Effector memory CD8-positive, alpha-beta T cell (primary cell): ENCODE results near the gene NFE2.
A peak's percentile ranks its signal among the peaks of the same experiment; 100 is the strongest.

Experiments used
- ATAC-seq: fragments of 150-1000 bp; cut with Tn5 transposase; replicated peaks from 2 replicates; pipeline ENCODE4 v1.10.0; 2021; ENCODE audit warnings: mild to moderate bottlenecking, moderate library complexity
- DNase-seq, 3 experiments: peaks; one replicate each; pipeline ENCODE4 v3.0.0; 2021
- H3K27ac Mint-ChIP-seq, 2 donors: one replicate each; pipeline ENCODE4 v1.8.0; 2022; ENCODE audit warnings: mild to moderate bottlenecking in 2 of 2, mixed read lengths in 2 of 2, moderate library complexity in 2 of 2
- H3K27me3 Mint-ChIP-seq, 2 donors: one replicate each; pipeline ENCODE4 v1.8.0; 2022; ENCODE audit warnings: mixed read lengths in 2 of 2
- H3K36me3 Mint-ChIP-seq: one replicate; pipeline ENCODE4 v1.8.0; 2022; ENCODE audit warnings: mild to moderate bottlenecking, moderate library complexity, mixed read lengths; ENCODE audit not compliant: insufficient read depth
- H3K4me1 Mint-ChIP-seq, 2 donors: one replicate each; pipeline ENCODE4 v1.8.0; 2022; ENCODE audit warnings: low read depth in 2 of 2, mixed read lengths in 2 of 2
- H3K4me3 Mint-ChIP-seq, 2 donors: one replicate each; pipeline ENCODE4 v1.8.0; 2022; ENCODE audit warnings: mild to moderate bottlenecking in 2 of 2, mixed read lengths in 2 of 2, moderate library complexity in 2 of 2
- H3K9me3 Mint-ChIP-seq, 2 donors: one replicate each; pipeline ENCODE4 v1.8.0; 2022; ENCODE audit warnings: mixed read lengths in 2 of 2
- total RNA-seq, 9 experiments: gene quantifications; one replicate each; lab custom pipeline; 2026; lab: John Stamatoyannopoulos, UW

Gene NFE2
- 0 to 0.13 (median 0) reads per million in 9 experiments for total RNA-seq

DNA sequence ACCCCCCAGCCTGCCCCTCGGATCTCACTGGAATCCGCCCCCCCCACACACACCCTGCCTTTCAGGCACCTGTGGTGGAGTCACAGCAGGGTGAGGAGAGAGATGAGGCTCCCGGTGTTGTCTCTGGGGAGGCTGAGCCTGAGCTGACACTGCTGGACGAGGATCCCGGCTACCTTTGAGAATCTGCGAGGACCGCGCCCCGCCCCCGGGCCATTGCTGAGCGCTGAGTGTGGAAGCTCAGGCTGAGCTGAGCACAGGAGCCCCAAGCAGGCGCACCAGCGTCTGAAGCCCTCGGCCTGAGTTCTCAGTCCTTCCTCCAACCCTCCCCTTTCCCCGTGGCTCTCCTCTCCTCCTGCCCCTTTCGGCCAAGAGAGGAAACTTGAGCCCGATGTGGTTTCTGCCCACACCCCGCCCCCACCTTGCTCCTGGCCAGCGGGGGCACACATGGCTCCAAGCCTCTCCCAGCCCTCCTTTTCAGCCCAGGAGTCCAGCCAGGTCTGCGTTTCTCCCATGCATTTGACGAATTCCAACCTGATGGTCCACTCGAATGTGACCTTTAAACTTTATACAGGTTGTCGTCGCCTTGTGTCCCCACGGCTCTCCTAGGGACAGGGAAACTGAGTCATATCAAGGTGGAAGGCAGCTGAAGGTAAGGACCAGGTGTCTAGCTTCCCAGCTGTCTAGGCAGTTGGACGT is at the start of gene NFE2:
Gene NFE2 (minus strand): TSS at position 284 of the 696 bp plus-strand sequence. CDS start 5,767 bp downstream, outside the sequence.
- H3K4me3 Mint-ChIP-seq = peak within 1 kb of the TSS; percentile 54 to 59
- H3K9me3 Mint-ChIP-seq = no peaks in the 10 kb centered on the region
- DNase-seq = peak in 2 of 3 experiments; percentile 25 to 26
- peak; percentile 15 for ATAC-seq
- no peak within 1 kb of the TSS for H3K27ac Mint-ChIP-seq
- H3K36me3 Mint-ChIP-seq = no peaks in the 10 kb centered on the region
- H3K27me3 Mint-ChIP-seq = peaks cover 37 to 47% of the 10 kb centered on the region in 2 donors
- peaks cover 24 to 28% of the 10 kb centered on the region in 2 donors for H3K4me1 Mint-ChIP-seq

GRCh38 chr12:54349679-54350078 is 48.9 kb upstream of the NFE2 start:
- Mint-ChIP-seq H3K4me3 (no peak overlapping the region), H3K4me1 (peaks cover 0 to 3% of the 10 kb centered on the region in 2 donors), H3K9me3 (no peaks in the 10 kb centered on the region), H3K27ac (no peak overlapping the region), H3K27me3 (no peaks in the 10 kb centered on the region), H3K36me3 (peaks cover 53% of the 10 kb centered on the region)
- ATAC-seq (no peak), DNase-seq (no peak)

GRCh38 chr12:54349036-54349435 is 48.2 kb upstream of the NFE2 start:
- Mint-ChIP-seq H3K36me3 (peaks cover 58% of the 10 kb centered on the region), H3K4me1 (peaks cover 0 to 3% of the 10 kb centered on the region in 2 donors), H3K27ac (no peak overlapping the region), H3K27me3 (no peaks in the 10 kb centered on the region), H3K4me3 (no peak overlapping the region), H3K9me3 (no peaks in the 10 kb centered on the region)
- DNase-seq (no peak), ATAC-seq (no peak)

GRCh38 chr12:54341378-54342300 is 40.8 kb upstream of the NFE2 start:
- no peaks in the 10 kb centered on the region for H3K27me3 Mint-ChIP-seq
- no peaks in the 10 kb centered on the region for H3K9me3 Mint-ChIP-seq
- no peak for DNase-seq
- H3K4me1 Mint-ChIP-seq = peaks cover 3 to 7% of the 10 kb centered on the region in 2 donors
- peak overlapping the region in 1 of 2 donors; percentile 29 for H3K27ac Mint-ChIP-seq
- peaks cover 56% of the 10 kb centered on the region for H3K36me3 Mint-ChIP-seq
- ATAC-seq = no peak
- H3K4me3 Mint-ChIP-seq = no peak overlapping the region

DNA sequence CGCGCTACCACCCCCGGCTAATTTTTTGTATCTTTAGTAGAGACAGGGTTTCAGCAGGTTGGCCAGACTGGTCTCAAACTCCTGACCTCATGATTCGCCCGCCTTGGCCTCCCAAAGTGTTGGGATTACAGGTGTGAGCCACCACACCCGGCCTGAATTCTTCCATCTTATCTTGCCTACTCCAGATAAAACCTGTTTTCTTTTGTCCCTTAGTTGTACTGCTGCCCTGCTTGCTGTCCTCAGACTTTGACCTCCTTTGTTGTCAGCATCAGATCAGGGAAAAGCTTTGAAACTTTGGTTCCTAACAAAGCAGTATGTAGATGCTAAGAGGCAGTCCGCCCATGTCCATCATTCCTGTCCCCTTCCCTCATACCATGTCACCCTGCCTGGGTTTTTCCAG is 40.0 kb upstream of the NFE2 start:
- no peak overlapping the region for H3K4me3 Mint-ChIP-seq
- peak overlapping the region; percentile 29 to 64 for H3K27ac Mint-ChIP-seq
- DNase-seq = no peak
- peaks cover 52% of the 10 kb centered on the region for H3K36me3 Mint-ChIP-seq
- no peaks in the 10 kb centered on the region for H3K27me3 Mint-ChIP-seq
- no peaks in the 10 kb centered on the region for H3K9me3 Mint-ChIP-seq
- H3K4me1 Mint-ChIP-seq = peaks cover 6 to 9% of the 10 kb centered on the region in 2 donors
- ATAC-seq = no peak

DNA sequence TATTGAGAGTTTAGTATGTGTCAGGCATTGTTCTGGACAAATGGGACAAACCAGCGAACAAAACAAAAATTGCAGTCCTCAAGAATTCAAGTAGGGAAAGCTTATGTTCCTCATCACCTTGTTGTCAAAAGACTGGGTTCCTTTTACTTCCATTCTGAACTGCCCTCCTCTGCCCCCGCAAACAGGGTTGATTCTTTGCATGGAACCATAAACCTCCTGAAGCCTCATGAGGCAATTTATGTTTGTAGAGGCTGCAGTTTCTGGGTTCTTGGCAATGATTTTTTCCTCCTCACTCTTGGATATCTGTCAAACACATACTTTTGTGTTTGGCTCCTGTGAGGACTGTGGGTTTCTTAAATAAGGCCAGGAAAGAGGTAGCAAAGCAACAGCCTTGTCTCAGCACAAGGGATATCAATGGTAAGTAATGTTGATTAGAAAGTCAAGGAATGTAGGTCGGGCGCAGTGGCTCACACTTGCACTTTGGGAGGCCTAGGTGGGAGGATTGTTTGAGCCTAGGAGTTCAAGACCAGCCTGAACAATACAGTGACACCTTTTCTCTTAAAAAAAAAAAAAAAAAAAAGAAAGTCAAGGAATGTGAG is 38.0 kb upstream of the NFE2 start:
- no peaks in the 10 kb centered on the region for H3K9me3 Mint-ChIP-seq
- H3K4me3 Mint-ChIP-seq = no peak overlapping the region
- peak overlapping the region in 1 of 2 donors; percentile 22 for H3K27ac Mint-ChIP-seq
- H3K4me1 Mint-ChIP-seq = peaks cover 7% of the 10 kb centered on the region in 2 donors
- ATAC-seq = no peak
- no peaks in the 10 kb centered on the region for H3K27me3 Mint-ChIP-seq
- peaks cover 34% of the 10 kb centered on the region for H3K36me3 Mint-ChIP-seq
- DNase-seq = no peak

- H3K36me3 Mint-ChIP-seq = peaks cover 26% of the 10 kb centered on the region
- H3K27me3 Mint-ChIP-seq = no peaks in the 10 kb centered on the region
- no peak for ATAC-seq
- no peak for DNase-seq
- H3K27ac Mint-ChIP-seq = peak overlapping the region; percentile 22 to 67
- no peaks in the 10 kb centered on the region for H3K9me3 Mint-ChIP-seq
- H3K4me3 Mint-ChIP-seq = no peak overlapping the region
- peaks cover 10 to 11% of the 10 kb centered on the region in 2 donors for H3K4me1 Mint-ChIP-seq
Measured at GRCh38 chr12:54337854-54338650, 37.2 kb upstream of the NFE2 start.

DNA sequence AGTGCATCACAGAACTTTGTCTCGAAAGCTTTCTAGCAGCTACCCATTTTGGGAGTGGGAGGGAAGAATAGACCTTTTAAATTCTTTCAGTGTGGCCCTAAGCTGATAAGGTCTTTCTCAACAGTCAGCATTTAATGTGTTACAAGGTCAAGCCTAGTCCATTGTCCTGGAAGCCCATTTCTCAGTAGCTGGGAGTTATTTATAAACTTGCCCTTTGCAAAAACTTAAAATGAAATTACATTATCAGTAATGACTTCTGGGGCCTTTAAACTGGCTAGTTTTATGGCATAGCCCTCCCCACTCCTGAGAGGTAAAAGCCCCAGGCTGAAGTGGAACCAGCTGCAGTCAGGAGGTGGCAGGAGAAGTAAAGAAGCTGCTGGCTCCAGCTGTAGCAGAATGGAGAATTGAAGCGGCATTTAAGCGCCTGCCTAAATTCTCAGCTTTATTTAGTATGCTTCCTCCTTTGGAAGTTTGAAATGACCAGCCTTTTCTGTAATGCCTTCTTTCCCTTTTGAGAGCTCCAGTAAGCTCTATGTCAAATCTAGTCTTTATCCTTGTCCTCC is 36.5 kb upstream of the NFE2 start:
- Mint-ChIP-seq H3K9me3 (no peaks in the 10 kb centered on the region), H3K36me3 (peaks cover 19% of the 10 kb centered on the region), H3K27me3 (no peaks in the 10 kb centered on the region), H3K4me3 (no peak overlapping the region), H3K4me1 (peaks cover 10 to 11% of the 10 kb centered on the region in 2 donors), H3K27ac (peak overlapping the region in 1 of 2 donors; percentile 67)
- DNase-seq = no peak
- ATAC-seq = no peak

GRCh38 chr12:54333420-54334034 is 32.7 kb upstream of the NFE2 start:
- ATAC-seq (no peak), DNase-seq (no peak)
- Mint-ChIP-seq H3K9me3 (no peaks in the 10 kb centered on the region), H3K4me3 (no peak overlapping the region), H3K27me3 (no peaks in the 10 kb centered on the region), H3K27ac (no peak overlapping the region), H3K4me1 (peaks cover 28 to 38% of the 10 kb centered on the region in 2 donors), H3K36me3 (peaks cover 3% of the 10 kb centered on the region)

DNA sequence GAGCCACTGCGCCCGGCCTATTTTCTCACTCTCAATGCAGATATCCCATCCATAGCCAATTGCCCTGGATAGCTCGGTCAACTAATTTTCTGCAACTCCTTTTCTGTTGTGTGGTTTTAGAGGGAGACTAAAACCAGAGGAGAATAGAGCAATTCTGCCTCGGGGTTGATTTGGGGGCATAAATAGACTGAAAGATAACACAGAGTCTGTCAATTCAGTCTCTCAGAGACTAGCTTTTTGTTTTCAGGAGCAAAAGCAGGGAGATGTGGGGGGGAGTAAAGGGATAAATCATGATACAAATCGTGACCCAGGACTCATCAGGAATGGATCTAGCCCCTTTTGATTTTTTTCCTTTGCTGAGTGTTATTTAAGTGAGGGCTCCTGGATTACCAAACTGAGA is 30.6 kb upstream of the NFE2 start:
- peak overlapping the region; percentile 39 to 42 for H3K4me3 Mint-ChIP-seq
- peak overlapping the region; percentile 61 to 84 for H3K27ac Mint-ChIP-seq
- H3K4me1 Mint-ChIP-seq = peaks cover 32 to 42% of the 10 kb centered on the region in 2 donors
- H3K36me3 Mint-ChIP-seq = peaks cover 5% of the 10 kb centered on the region
- no peaks in the 10 kb centered on the region for H3K27me3 Mint-ChIP-seq
- DNase-seq = no peak
- H3K9me3 Mint-ChIP-seq = no peaks in the 10 kb centered on the region
- no peak for ATAC-seq

DNA sequence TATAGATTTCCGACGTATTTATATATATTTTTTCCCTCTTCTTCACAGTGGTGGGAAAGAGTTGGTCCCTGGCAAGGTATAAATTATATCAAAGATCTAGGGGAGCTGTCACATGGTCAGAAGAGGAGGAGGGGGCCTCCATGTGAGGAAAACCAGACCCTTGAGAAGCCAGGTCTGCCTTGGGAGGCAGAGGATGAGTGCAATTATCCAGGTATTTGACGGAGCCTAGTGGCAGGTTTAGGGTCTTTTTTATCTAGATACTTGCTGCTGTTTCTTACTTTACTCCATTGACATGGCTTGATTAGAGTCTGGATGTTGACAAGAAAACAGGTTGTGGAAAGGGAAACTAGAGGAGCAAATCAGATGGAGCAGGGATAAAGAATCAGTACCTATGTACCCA is 29.6 kb upstream of the NFE2 start:
- DNase-seq (no peak), ATAC-seq (no peak)
- Mint-ChIP-seq H3K4me3 (no peak overlapping the region), H3K27ac (peak overlapping the region; percentile 61 to 84), H3K36me3 (peaks cover 4% of the 10 kb centered on the region), H3K4me1 (peaks cover 37 to 44% of the 10 kb centered on the region in 2 donors), H3K9me3 (no peaks in the 10 kb centered on the region), H3K27me3 (no peaks in the 10 kb centered on the region)

DNA sequence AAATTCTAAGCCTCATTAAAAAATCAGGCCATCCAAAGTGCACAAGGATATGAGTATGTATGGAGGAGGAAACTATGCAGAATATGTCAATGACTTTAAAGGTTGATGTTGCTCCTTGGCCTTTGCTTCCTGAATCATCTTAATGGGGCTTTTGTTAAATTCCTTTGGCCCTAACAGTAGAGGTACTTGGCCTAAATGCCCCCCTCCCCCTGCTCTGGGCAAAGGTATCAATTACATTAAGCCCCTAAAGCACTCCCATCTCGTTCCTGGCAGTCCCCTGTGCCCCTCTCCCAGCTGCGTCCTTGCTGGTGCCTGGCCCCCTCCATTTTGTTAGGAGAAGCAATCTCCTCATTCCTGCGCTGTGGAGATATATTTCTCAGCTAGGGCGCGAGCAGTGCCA is 28.9 kb upstream of the NFE2 start:
- Mint-ChIP-seq H3K9me3 (no peaks in the 10 kb centered on the region), H3K27ac (peak overlapping the region; percentile 61 to 84), H3K36me3 (peaks cover 11% of the 10 kb centered on the region), H3K4me1 (peaks cover 42 to 51% of the 10 kb centered on the region in 2 donors), H3K27me3 (no peaks in the 10 kb centered on the region), H3K4me3 (no peak overlapping the region)
- DNase-seq (no peak), ATAC-seq (no peak)
